ENCODE measurements around the gene DNPH1.

The DNPH1 gene

GRCh38 chr6:43269273-43270007 is 40.2 kb upstream of the DNPH1 start (continued):
- TF ChIP-seq, protein P1, sequence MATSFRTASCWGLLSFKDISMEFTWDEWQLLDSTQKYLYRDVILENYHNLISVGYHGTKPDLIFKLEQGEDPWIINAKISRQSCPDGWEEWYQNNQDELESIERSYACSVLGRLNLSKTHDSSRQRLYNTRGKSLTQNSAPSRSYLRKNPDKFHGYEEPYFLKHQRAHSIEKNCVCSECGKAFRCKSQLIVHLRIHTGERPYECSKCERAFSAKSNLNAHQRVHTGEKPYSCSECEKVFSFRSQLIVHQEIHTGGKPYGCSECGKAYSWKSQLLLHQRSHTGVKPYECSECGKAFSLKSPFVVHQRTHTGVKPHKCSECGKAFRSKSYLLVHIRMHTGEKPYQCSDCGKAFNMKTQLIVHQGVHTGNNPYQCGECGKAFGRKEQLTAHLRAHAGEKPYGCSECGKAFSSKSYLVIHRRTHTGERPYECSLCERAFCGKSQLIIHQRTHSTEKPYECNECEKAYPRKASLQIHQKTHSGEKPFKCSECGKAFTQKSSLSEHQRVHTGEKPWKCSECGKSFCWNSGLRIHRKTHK (tag by site-specific recombination; IDR thresholded peaks at IDR 0.05) = no peak
- TF ChIP-seq SALL2 (tag by site-specific recombination; IDR thresholded peaks at IDR 0.05; ENCODE audit: borderline replicate concordance) (no peak), ZNF560 (tag by site-specific recombination; IDR thresholded peaks at IDR 0.05; ENCODE audit: borderline replicate concordance) (0 out of 2 replicates have a peak, but pooled peaks have one; percentile 10), YY1 (tag by site-specific recombination; IDR thresholded peaks at IDR 0.05) (no peak), ZNF155 (tag by site-specific recombination; IDR thresholded peaks at IDR 0.05) (no peak), ZSCAN4 (tag by site-specific recombination; IDR thresholded peaks at IDR 0.05) (no peak), ZNF394 (tag by site-specific recombination; IDR thresholded peaks at IDR 0.05; ENCODE audit: borderline replicate concordance) (no peak), KLF9 (tag by site-specific recombination; IDR thresholded peaks at IDR 0.05; ENCODE audit: low read depth) (peak; percentile 52; the same call in 1 of the 2 replicates), ZBTB26 (tag by site-specific recombination; optimal IDR thresholded peaks at IDR 0.05) (peak; percentile 21), GLIS1 (tag by site-specific recombination; IDR thresholded peaks at IDR 0.05) (peak; percentile 52; the same call in 1 of the 2 replicates), ZNF521 (tag by site-specific recombination; IDR thresholded peaks at IDR 0.05) (no peak), ZBTB8A (tag by site-specific recombination; IDR thresholded peaks at IDR 0.05) (peak; percentile 37), PRDM1 (tag by site-specific recombination; IDR thresholded peaks at IDR 0.05) (no peak), ZNF664 (tag by site-specific recombination; IDR thresholded peaks at IDR 0.05) (no peak), ZNF629 (tag by site-specific recombination; IDR thresholded peaks at IDR 0.05) (no peak), ZNF677 (tag by site-specific recombination; IDR thresholded peaks at IDR 0.05) (no peak), ZNF416 (tag by site-specific recombination; IDR thresholded peaks at IDR 0.05) (no peak), ZNF791 (tag by site-specific recombination; IDR thresholded peaks at IDR 0.05) (no peak), ZBTB1 (tag by site-specific recombination; IDR thresholded peaks at IDR 0.05) (no peak), EGR2 (tag by site-specific recombination; IDR thresholded peaks at IDR 0.05; ENCODE audit: low read depth) (peak; percentile 58), ZNF335 (tag by site-specific recombination; conservative IDR thresholded peaks at IDR 0.05) (peak; percentile 87), IKZF3 (tag by site-specific recombination; IDR thresholded peaks at IDR 0.05) (no peak), HIC1 (tag by site-specific recombination; IDR thresholded peaks at IDR 0.05) (0 out of 2 replicates have a peak, but pooled peaks have one; percentile 9), WT1 (tag by site-specific recombination; IDR thresholded peaks at IDR 0.05) (no peak), TSHZ1 (tag by site-specific recombination; IDR thresholded peaks at IDR 0.05; ENCODE audit: borderline replicate concordance) (no peak)
- TF ChIP-seq, protein P2, sequence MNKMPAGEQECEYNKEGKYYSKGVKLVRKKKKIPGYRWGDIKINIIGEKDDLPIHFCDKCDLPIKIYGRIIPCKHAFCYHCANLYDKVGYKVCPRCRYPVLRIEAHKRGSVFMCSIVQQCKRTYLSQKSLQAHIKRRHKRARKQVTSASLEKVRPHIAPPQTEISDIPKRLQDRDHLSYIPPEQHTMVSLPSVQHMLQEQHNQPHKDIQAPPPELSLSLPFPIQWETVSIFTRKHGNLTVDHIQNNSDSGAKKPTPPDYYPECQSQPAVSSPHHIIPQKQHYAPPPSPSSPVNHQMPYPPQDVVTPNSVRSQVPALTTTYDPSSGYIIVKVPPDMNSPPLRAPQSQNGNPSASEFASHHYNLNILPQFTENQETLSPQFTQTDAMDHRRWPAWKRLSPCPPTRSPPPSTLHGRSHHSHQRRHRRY (tag by site-specific recombination; IDR thresholded peaks at IDR 0.05) = no peak

All from HEK293 (cell line).